Activated CD8-positive, alpha-beta memory T cell treated with anti-CD3 and anti-CD28 coated beads, Interleukin-2, amount 50 U/mL, for 1 hour (primary cell): Measurements from ENCODE around the gene PDE1C.

ENCODE experiments used
- DNase-seq: peaks from one replicate; pipeline ENCODE4 v3.0.0-alpha.2; 2020; ENCODE audit errors: extremely low read depth

Gene PDE1C

DNA sequence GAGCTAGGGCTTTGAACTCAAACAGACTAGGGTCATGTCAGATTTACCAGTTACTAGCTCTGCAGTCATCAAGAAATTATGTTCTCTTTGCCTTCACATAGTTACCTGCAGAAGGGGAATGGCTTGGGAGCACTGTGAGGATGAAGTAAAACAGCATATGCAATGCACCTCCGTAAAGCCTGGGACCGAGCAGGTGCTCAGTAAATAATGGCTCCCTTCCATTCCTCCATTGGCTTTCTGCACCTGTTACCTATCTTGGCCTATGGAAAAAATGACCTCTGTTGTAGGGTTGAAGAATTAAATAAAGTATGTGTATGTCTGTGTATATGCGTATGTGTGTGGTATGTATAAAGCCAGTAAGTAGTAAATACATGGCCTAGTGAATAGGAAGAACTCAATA lies 78.8 kb downstream of the PDE1C start:
- DNase-seq, result no peak

DNA sequence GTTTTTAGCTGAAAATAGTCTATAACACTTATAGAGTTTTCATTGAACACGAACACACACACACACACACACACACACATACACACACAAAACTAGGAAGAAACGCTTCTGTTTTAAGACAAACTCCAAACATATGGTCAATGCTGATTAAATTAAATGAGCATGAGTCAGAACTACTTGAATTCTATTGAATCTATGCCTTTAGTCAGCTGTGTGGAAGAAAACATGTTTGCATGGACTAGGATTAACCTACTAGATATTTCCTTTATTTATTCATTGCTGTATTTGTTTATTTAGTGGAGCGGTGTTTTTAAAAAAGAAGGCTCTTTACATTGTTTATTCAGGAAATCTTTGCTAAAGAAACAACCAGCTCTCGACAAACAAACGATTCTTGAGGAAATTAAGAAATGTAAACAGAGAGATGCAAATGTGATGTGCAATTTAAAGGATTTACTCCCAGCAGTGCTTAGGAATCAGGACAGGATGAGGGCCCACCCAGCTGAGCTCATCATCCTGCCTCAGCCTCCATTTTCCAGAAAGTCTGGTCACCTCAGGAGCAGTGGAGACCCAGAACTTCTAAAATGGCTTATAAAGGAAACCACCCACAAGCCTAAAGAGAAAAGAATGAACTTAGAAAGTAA lies 83.2 kb downstream of the PDE1C start:
- DNase-seq, result no peak

DNA sequence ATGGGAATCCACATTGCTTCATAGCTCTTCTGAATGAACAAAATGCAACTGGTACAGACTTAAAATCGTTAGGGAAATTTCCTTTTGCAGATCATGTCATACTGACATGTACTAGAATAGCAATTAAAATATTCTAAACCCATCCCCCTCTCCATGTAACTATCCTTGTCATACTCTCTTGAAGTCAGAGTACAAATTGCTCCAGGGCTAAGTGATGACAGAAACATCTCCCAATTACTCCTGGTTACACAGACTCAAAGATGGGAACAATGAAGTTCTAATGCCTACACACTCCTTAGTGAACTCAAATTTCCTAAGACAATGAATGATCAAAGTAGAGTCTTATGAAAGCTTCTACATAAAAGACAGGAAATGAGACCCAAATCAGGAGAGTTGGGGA lies 87.2 kb downstream of the PDE1C start:
- no peak for DNase-seq

DNA sequence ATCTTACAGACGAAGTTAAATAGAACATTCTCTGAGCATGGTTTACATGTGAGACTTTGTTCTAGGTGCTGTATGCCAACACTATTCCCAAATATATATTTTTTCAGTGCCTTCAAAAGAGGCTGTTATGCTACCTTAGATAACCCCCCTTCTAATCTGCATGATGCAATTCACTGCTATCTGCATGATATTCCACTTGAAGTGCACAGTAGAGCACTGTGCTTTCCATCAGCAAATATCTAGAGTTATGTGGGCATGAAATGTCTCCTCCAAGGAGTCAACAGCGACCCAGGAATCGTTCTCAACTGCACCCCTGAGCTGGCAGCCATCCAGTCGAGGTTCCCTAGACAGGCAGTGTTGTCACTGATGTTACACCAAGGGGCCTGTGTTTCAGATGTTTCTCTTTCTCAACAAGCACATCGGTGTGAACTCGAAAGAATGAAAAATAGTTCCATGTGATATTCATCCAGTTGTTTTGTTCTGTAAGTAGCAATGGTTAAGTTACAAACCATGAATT lies 88.3 kb downstream of the PDE1C start:
- no peak for DNase-seq

DNA sequence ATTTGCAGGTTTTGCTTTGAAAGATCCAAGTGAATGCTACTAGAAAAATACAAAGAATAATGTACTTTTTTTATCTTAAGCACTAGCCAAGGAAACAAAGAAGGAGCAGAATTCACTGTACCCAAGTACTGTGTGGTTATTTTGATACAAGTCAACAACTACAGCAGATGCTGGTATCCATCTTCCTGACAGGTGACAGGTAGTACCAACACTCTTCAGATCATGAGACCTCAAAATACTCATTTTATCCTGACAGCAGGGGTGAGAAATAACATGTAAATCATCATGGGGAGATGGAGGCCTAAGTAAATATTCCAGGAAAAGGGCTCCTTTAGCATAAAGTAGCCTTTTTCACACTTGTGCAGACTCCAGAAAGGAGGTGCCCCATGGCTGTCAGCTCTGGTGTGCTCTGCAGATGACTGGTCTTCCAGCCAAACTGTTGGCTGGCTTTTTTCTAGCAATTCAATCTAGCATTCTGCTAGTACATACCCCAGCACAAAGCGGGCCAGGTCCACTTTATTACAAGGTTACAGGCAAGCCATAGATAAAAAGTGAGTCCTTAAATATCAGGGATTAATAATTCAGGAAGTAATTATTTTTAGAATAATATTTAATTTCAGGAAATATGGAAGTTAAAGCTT lies 90.4 kb downstream of the PDE1C start:
- DNase-seq, result no peak

DNA sequence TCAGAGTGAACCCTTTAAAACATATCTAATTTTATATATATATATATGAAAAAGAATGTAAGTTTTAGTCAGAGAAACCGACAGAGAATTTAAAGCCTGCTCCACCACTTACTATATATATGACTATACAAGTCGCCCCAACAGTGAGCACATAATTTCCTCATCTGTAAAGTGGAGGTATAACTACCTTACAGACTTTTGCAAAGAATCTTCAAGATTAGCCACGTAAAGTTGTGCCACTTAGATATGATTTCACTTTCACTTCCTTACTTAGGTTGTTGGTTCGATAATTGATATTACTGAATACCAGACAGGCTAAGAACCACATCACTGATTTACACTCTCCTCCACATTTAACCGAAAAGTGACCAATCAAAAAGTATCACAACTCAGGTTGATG lies 94.7 kb downstream of the PDE1C start:
- DNase-seq, result no peak

DNA sequence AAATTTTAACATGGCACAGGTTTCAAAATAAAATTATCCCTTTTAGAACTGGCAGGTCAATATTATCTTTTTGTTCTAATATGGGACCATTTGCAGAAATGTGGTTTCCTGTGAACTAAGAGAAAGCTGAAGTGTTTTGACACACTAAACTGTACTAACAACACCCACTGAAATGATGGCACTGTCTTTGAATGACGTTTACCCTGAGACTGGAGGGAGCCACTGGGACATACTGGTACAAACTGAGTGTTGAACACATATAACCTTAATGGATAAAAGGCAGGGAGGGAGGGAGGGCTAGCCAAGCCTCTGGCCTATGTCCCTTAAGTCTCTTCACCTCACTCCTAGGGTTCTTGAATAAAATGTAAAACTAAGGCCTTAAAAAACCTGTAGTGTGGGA lies 95.9 kb downstream of the PDE1C start:
- no peak for DNase-seq

DNA sequence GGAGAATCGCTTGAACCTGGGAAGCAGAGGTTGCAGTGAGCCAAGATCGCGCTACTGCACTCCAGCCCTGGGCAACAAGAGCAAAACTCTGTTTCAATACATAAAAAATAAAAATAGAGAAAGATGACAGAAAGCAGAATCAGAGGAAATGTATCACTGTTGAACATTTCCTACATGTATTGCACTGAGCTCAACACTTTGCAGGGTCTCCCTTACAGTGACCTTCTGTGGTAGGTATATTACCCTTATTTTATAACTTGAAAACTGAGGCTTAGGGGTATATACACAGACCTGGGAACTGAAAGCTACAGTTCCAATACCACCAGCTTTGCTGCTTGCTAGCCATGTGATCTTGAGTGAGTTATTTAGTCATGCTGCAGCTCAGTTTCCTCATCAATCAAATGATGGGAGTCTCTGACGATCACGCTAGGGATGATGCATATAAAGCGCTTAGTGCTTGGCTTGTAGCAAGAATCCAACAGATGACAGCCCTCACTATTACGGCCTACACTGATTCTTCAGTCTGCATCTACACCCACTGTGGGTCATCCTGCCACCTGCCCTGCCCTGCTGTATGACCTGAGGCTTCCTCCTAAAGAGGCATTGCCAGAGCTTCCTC lies 99.0 kb downstream of the PDE1C start:
- no peak for DNase-seq

DNA sequence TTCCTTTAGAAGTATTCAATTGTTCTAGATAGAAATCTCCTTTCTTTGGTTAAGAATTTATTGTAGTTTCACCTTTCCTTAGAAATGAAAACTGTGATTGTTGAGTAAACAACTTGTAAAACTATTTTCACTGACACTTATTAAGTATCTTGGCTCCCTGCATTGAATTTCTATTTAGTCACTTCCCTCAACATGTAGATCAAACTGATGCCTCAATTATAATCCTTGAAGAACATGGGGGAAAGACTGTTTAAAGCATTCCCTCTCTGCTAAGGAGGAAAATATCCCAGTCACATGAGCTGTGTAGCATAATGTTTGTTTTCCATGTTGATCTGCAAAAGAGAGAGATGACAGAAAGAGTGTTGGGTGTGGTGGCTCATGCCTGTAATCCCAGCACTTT lies 99.7 kb downstream of the PDE1C start:
- DNase-seq, result no peak

DNA sequence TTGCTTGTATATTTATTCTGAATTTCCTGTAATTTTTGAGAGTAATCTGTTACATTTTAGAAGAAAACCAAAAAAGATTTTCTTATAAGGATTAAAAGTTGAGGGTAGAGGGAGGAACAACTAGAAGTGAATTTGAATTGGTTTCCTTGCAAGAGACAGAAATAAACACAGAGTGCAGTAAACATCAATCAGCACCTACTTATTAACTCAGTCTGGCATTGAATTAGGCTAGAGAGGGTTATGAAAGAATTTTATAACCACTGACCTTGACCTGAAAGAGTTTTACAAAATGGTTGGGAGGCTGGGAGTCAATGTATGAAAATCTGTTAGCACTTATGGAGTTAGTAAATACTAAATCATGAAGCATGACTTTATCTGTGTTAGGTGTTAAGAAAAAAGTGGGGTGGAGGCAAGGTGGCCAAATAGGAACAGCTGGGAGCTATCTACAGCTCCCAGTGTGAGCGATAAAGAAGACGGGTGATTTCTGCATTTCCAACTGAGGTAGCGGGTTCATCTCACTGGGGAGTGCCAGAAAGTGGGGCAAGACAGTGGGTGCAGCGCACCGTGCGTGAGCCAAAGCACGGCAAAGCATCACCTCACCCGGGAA lies 106.5 kb downstream of the PDE1C start:
- DNase-seq, result no peak

DNA sequence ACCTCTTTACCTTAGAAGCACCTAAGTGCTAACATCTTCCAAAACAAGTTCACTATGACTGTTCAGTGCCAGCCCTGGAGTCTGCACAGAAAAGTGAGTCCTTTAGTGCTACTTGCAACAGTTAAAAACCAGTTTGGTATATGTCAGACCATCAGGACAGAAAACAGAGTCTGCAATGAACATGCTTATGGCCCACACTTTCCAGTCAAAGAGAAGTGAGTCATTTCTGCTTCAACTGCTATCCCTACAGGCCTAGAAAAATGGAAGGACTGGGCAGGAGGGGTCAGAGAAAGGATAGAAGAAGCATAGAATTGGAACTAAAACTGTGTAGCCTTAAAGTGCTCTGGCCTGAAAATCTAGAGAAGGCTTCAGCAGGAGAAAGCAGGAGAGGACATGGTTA lies 108.0 kb downstream of the PDE1C start:
- DNase-seq, result no peak

DNA sequence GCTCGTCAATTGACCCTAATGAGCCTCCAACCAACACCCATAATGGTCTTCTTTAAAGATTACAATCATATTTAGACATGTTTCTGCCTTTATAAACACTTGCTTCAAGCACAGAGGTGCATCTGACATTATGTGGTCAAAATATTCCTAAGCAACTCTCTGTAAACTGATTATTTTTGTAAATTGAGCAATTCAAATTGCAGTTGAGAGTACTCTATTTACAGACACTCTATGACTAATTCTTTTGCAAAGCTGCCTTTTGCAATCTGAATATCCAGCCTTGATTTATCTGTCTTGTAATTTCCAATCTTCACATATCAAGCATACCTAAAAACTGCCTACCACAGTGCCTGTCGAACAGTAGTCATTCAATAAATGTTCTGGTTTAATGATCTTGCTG lies 112.0 kb downstream of the PDE1C start:
- no peak for DNase-seq

DNA sequence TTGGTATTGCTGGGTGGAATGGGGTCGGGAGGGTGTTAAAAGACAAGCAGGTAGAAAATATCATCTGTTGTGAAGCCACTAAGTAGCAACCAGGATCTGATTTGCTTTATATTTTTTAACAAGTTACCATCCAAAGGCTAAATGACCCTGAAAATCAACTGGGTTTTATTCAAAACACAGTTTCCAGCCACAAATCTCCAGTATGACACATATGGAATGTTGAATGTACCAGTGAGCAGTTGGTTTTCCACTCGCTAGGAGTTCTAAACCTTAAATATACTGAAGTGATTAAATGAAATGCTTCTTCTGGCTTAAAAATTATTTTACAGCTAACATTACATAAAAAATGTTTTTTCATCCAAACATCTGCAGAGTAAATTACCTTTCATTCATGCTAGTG lies 112.5 kb downstream of the PDE1C start:
- no peak for DNase-seq

DNA sequence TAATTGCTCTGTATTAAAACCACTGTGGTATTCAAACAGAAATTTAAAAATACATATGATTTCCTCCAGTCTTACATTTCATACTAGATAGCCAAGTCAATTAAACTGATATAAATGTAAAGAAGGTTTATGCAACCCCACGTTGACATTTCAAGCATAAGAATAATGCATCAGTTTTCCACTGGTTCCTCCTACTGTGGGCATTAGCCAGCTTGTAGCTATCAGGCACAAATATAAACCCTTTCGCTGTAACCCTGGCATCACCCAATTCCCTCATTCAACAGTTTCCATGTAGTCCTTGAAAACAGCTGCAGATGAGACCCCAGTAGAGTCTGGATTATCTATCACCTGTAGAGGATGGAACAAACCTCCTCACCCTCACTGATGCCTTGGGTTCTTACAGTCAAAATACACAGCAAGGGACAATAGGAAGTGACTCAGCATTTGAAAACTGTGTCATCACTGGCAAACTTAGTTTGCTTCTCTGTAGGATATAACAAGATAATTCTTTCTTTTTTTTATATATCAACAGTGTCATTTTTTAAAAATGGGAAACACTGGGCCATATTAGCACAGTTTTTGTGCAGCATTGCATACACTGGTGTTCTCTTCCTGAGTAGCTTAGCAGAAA lies 113.0 kb downstream of the PDE1C start:
- DNase-seq, result no peak

DNA sequence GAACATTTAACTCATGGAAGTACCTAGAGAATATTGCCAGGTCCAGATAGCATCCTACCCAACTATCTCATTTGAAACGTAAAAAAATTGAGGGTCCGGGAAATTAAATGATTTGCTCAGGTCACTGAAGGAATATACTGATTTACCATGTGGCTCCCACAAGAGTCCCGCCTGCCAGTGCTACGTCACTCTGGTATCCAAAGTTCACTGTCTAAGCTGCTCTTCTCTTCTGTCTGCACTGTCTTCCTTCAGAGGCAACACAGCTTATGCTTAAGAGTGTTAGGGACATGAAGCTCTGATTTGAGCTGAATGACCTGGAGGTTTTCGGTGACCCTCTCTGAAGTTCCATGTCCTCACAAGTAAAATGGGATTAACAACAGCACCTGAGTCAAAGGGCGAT lies 114.6 kb downstream of the PDE1C start:
- DNase-seq, result no peak

DNA sequence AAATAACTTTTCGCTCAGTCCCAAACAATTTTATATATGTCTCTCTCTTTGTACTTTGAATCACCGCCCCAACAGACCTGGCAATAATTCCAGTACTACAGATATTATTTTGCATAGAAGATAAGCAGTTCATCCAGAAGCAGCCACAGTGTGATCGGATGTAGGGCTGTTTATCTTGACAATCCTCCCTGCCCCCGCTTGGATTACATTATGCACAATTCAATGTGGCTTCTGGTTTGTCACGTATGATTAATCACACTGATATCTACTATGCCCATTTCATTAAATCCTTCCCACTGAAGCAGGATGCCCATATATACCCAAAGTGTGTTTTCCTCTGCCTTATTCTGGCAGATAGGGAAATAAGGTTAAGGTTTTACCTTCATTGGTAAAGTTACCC lies 115.2 kb downstream of the PDE1C start:
- no peak for DNase-seq

DNA sequence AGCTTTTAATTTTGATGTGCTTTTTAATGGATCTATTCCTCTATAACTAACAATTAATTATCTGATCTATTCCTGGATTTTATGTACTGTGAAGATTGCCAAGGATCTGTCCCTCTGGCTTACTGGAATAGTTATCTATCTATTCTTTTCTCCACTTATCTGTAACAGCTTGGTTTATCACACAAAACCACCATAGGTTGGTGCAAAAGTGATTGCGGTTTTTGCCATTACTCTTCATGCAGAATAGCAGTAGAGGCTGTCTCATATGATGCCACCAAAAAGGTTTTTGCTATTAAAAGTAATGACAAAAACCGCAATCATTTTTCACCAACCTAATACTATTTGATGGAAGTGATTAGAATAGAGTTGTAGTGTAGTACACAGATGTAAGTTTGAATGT lies 115.7 kb downstream of the PDE1C start:
- DNase-seq, result no peak

DNA sequence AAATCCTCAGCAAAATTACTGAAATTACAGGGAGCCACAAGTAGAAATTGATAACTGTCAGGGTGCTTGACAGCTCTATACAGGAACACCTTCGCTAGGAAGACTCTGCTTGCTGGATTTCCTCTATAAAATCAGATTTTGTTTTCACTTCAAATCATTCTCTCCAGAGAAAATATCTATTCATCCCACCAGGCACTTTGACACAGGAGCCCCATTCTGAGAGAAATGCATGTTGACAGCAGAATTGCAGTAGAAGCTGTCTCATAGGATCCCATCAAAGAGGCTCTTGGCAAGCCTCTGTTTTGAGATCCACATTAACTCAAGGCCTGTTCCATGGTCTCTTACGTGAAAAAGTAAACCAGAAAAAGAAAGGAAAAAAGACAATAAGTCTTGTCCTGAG lies 116.8 kb downstream of the PDE1C start:
- DNase-seq, result no peak

DNA sequence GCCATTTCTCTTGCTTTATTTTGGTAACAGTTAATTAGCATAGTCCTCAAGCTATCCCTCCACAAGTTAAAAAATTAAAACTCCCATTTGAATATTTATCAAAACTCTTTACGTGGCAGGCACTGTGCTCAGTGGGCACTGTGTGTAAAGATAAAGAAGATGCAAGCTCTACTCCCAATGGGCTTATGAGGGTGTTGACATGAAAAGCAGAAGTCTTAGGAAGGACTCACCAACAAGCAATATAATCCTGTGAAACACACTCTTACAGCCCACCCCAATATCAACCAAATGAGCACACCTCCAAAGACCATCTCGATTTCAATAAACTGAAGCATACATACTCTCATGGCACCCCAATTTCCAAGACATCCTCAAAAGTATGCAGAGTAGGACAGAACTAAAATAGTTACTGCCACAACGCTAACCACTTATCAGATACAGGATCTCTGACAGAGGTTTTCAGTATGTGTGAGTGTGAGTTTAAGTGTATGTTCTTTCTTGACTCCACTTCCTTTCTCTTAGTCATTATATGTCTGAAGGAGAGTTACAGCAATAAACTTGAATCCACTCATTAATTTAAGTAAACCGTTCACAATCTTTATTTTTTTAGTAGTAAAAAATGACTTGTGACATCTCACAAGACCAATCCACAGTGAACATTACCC lies 120.0 kb downstream of the PDE1C start:
- DNase-seq, result no peak

DNA sequence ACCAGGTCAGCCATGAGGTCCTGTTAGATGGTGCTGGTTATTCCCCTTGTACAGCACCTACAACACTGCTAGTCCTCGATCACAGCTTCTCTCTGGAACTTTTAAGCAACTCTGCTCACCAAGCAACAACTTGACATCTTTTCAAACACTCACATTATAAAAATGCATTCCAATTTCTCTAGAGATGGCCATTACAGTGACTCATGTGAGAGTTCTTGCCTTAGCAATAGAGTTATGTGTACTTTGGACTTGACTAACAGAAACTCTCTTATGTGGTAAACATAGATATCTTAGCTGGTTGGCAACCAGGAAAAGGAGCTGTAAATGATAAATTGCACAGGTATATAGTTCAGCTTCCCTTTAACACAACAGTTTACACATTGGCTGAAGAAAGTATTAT lies 122.2 kb downstream of the PDE1C start:
- DNase-seq, result no peak

DNA sequence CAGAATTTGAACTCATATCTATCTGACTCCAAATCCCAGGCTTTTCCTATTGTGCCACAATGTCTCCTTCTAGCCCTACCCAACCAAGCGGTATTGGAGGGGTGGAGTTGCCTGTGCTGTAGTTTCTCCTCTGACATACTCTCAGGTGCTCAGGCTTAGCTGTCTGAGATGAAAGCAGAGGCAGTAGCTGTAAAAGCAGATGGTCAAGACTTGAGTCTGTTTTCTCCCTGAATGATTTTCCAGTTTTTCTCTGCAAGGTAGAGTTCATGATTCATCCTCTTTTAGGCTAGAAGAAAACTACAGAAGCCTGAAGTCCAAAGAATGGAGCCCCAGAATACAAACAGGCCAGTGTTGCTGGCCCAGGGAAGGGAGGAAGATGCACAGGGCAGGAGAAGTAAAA lies 130.0 kb downstream of the PDE1C start:
- no peak for DNase-seq

DNA sequence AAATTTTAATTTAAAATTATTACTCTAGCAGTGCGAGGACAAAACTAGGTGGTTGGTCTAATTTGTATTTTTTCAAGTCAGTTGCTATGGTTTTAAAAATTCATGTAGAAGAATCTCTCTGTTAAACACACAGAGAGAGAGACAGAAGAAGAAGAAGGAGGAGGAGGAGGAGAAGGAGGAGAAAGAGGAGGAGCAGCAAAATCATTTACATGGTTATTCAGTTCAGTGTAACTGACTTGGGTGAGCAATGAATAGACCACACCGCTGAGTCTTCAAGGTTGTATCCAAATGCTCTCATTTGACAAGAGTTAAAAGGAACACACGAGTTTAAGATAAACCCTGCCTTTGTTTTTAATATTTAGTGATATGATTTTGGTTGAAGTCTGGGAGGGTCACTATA lies 131.1 kb downstream of the PDE1C start:
- DNase-seq, result no peak
